ENCODE data around the gene DCAF12. TPM values are rescaled to one million over a fixed set of nuclear protein-coding genes. Genes with fewer than 3 reads are reported as not detected.

The DCAF12 gene
- total RNA-seq, 1 experiment from 2014 or later: 33.0 TPM

- intact Hi-C loops (cut with micrococcal nuclease; ENCODE audit: unreplicated experiment): loop anchor here (1.0 kb wide), 1 partner anchor 12 kb away; no protein-coding TSS in a partner anchor
- no peaks in the 10 kb centered on the region for H3K9me3 ChIP-seq
- H3K27me3 ChIP-seq (replicated peaks; ENCODE audit: control insufficient read depth, insufficient read depth, low read length): no peaks in the 10 kb centered on the region
- H3K4me1 ChIP-seq: no peaks in the 10 kb centered on the region
- Mint-ChIP-seq H3K4me1 (ENCODE audit: low read depth, unreplicated experiment) (no peaks in the 10 kb centered on the region), H3K27ac (ENCODE audit: unreplicated experiment) (no peak overlapping the region), H3K36me3 (ENCODE audit: insufficient read depth, unreplicated experiment) (peaks cover 62% of the 10 kb centered on the region), H3K27me3 (ENCODE audit: insufficient read depth, unreplicated experiment) (no peaks in the 10 kb centered on the region), H3K4me3 (ENCODE audit: unreplicated experiment) (no peak overlapping the region), H3K9me3 (ENCODE audit: unreplicated experiment) (no peaks in the 10 kb centered on the region)
- DNase-seq: no peak
- ChIA-PET CTCF (no interaction called here), POLR2A (interaction anchor here (0.7 kb wide), 1 partner anchor 63 kb away, joined by 4 read pairs; no protein-coding TSS in a partner anchor)
- H3K36me3 ChIP-seq (ENCODE audit: control insufficient read depth, insufficient read depth, low read length): no peaks in the 10 kb centered on the region; the same call in 1 of the 2 replicates
- no peak for TF ChIP-seq CTCF (IDR thresholded peaks at IDR 0.05; ENCODE audit: insufficient read depth in 1 of 2, low read depth in 1 of 2, low read length in 1 of 2, severe bottlenecking in 1 of 2, unreplicated experiment in 1 of 2)
- no TSS peak for BruUV-seq (replicated peaks)
- H3K4me3 ChIP-seq (ENCODE audit: low read depth, low read length): no peak overlapping the region
Observed at GRCh38 chr9:34102796-34103195, 23.7 kb downstream of the DCAF12 start.

- CTCF ChIA-PET: no interaction called here
- no peaks in the 10 kb centered on the region for H3K4me1 ChIP-seq
- no peaks in the 10 kb centered on the region for H3K27me3 Mint-ChIP-seq (ENCODE audit: insufficient read depth, unreplicated experiment)
Observed at GRCh38 chr9:34098307-34098706, 28.2 kb downstream of the DCAF12 start.

GRCh38 chr9:34097865-34098264 lies 28.6 kb downstream of the DCAF12 start:
- no peak overlapping the region for H3K27ac Mint-ChIP-seq (ENCODE audit: unreplicated experiment)
- Histone ChIP-seq H3K36me3 (ENCODE audit: control insufficient read depth, insufficient read depth, low read length) (peaks cover 4% of the 10 kb centered on the region; the same call in 1 of the 2 replicates), H3K27me3 (replicated peaks; ENCODE audit: control insufficient read depth, insufficient read depth, low read length) (no peaks in the 10 kb centered on the region), H3K4me1 (no peaks in the 10 kb centered on the region), H3K4me3 (ENCODE audit: low read depth, low read length) (no peak overlapping the region), H3K9me3 (no peaks in the 10 kb centered on the region)
- H3K9me3 Mint-ChIP-seq (ENCODE audit: unreplicated experiment): no peaks in the 10 kb centered on the region
- H3K36me3 Mint-ChIP-seq (ENCODE audit: insufficient read depth, unreplicated experiment): peaks cover 62% of the 10 kb centered on the region
- no peaks in the 10 kb centered on the region for H3K4me1 Mint-ChIP-seq (ENCODE audit: low read depth, unreplicated experiment)
- TF ChIP-seq CTCF (IDR thresholded peaks at IDR 0.05; ENCODE audit: insufficient read depth in 1 of 2, low read depth in 1 of 2, low read length in 1 of 2, severe bottlenecking in 1 of 2, unreplicated experiment in 1 of 2): no peak
- BruUV-seq (replicated peaks): no TSS peak
- ChIA-PET CTCF (no interaction called here), POLR2A (no interaction called here)
- H3K27me3 Mint-ChIP-seq (ENCODE audit: insufficient read depth, unreplicated experiment): no peaks in the 10 kb centered on the region
- H3K4me3 Mint-ChIP-seq (ENCODE audit: unreplicated experiment): no peak overlapping the region
- intact Hi-C loops (cut with micrococcal nuclease; ENCODE audit: unreplicated experiment): no loop called here
- no peak for DNase-seq

More at GRCh38 chr9:34098307-34098706, 28.2 kb downstream of the DCAF12 start:
- Histone ChIP-seq H3K27me3 (replicated peaks; ENCODE audit: control insufficient read depth, insufficient read depth, low read length) (no peaks in the 10 kb centered on the region), H3K9me3 (no peaks in the 10 kb centered on the region), H3K4me3 (ENCODE audit: low read depth, low read length) (no peak overlapping the region), H3K36me3 (ENCODE audit: control insufficient read depth, insufficient read depth, low read length) (peaks cover 2% of the 10 kb centered on the region; the same call in 1 of the 2 replicates)
- no TSS peak for BruUV-seq (replicated peaks)
- H3K4me3 Mint-ChIP-seq (ENCODE audit: unreplicated experiment): no peak overlapping the region
- no peaks in the 10 kb centered on the region for H3K9me3 Mint-ChIP-seq (ENCODE audit: unreplicated experiment)
- DNase-seq: no peak
- no peaks in the 10 kb centered on the region for H3K4me1 Mint-ChIP-seq (ENCODE audit: low read depth, unreplicated experiment)
- intact Hi-C loops (cut with micrococcal nuclease; ENCODE audit: unreplicated experiment): no loop called here
- POLR2A ChIA-PET: no interaction called here
- TF ChIP-seq CTCF (IDR thresholded peaks at IDR 0.05; ENCODE audit: insufficient read depth in 1 of 2, low read depth in 1 of 2, low read length in 1 of 2, severe bottlenecking in 1 of 2, unreplicated experiment in 1 of 2): no peak
- H3K36me3 Mint-ChIP-seq (ENCODE audit: insufficient read depth, unreplicated experiment): peaks cover 62% of the 10 kb centered on the region
- H3K27ac Mint-ChIP-seq (ENCODE audit: unreplicated experiment): no peak overlapping the region
